ENCODE data around the gene RBM22.

Gene RBM22

DNA sequence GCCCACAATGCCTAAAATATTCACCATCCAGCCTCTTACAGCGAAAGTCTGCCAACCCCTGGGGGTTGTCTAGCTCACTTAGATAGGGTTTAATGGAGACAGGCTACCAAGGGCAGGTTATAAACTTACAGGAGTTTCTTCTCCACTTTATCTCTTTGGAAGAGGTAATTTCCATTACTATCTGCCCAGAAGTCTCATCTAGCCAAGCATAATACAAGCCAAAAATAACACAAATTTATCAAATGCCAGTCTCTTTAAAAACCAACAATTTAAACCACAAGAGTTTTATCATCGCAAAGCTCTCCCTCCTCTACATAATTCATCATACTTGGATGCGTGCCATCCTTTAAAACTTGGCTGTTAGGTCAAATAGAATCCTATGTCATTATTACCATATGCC lies 6.2 kb downstream of the RBM22 start:
- DNase-seq (ENCODE audit: low read depth in 2 of 2), result peak; percentile 46 to 85
- TF ChIP-seq, protein P1, sequence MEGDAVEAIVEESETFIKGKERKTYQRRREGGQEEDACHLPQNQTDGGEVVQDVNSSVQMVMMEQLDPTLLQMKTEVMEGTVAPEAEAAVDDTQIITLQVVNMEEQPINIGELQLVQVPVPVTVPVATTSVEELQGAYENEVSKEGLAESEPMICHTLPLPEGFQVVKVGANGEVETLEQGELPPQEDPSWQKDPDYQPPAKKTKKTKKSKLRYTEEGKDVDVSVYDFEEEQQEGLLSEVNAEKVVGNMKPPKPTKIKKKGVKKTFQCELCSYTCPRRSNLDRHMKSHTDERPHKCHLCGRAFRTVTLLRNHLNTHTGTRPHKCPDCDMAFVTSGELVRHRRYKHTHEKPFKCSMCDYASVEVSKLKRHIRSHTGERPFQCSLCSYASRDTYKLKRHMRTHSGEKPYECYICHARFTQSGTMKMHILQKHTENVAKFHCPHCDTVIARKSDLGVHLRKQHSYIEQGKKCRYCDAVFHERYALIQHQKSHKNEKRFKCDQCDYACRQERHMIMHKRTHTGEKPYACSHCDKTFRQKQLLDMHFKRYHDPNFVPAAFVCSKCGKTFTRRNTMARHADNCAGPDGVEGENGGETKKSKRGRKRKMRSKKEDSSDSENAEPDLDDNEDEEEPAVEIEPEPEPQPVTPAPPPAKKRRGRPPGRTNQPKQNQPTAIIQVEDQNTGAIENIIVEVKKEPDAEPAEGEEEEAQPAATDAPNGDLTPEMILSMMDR (IDR thresholded peaks at IDR 0.05; ENCODE audit: low read depth, low read length), result no peak
- no peak overlapping the region for H3K4me3 ChIP-seq (replicated peaks in 1 of 2; ENCODE audit: low read depth in 2 of 2, low read length in 2 of 2)

DNA sequence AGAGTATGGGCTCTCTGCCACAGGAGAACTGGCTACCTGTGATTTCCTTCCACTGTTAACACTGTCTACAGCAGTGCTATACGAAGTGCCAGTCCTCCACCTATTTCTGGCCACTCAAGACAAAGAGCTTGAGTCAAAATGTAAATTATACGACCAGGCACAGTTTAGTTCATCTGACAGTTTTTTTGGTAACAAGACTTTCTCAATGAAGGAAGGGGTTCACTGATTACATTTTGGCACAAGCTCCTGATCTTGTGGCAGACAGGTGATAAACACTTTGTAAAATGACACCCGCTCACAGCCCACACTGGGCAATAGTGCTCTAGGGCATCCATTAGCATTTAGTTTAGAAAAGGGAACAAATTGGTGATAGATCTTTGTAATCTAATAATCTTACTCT lies 8.6 kb downstream of the RBM22 start:
- TF ChIP-seq, protein P1 (IDR thresholded peaks at IDR 0.05; ENCODE audit: low read depth, low read length), result no peak
- no peak overlapping the region for H3K4me3 ChIP-seq (replicated peaks in 1 of 2; ENCODE audit: low read depth in 2 of 2, low read length in 2 of 2)
- DNase-seq (ENCODE audit: low read depth in 2 of 2), result no peak

DNA sequence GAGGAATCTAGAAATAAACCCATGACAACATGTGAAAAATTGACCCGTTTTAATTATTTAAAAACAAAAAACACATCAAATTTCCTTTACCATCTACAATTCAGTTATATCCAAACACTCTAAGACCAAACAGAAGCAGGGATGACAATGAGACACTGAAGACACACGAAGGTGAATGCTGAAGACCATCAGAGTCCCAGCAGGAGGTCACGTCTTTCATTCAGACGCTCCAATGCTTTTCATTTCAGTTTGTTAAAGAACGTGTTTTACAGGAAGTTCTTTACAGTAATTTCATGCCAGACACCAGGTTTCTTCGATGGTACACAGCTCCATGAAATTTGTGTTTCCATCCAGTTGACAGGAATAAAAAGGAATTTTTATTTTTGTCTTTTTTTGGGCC lies 10.1 kb downstream of the RBM22 start:
- TF ChIP-seq, protein P1 (IDR thresholded peaks at IDR 0.05; ENCODE audit: low read depth, low read length), result no peak
- DNase-seq (ENCODE audit: low read depth in 2 of 2), result no peak
- H3K4me3 ChIP-seq (replicated peaks in 1 of 2; ENCODE audit: low read depth in 2 of 2, low read length in 2 of 2), result no peak overlapping the region

DNA sequence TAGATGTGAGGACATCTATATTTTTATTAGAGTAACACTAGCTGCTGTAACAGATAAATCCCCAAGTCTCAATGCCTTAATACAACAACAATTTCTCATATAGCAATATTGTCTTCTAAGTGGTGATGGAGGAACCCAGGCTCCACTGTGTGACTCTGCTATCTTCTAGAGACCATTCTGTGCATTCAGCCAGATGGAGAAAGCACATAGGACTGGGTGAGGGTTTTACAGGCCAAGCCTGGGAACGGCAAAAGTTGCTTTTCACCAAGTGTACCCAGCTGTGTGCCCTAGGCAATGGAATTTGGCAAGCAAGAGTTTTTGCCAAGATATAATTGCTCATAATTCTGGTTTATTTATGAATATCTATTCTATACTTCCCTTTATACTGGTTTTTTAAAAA lies 11.7 kb downstream of the RBM22 start:
- no peak overlapping the region for H3K4me3 ChIP-seq (replicated peaks in 1 of 2; ENCODE audit: low read depth in 2 of 2, low read length in 2 of 2)
- no peak for DNase-seq (ENCODE audit: low read depth in 2 of 2)
- TF ChIP-seq, protein P1 (IDR thresholded peaks at IDR 0.05; ENCODE audit: low read depth, low read length), result no peak

DNA sequence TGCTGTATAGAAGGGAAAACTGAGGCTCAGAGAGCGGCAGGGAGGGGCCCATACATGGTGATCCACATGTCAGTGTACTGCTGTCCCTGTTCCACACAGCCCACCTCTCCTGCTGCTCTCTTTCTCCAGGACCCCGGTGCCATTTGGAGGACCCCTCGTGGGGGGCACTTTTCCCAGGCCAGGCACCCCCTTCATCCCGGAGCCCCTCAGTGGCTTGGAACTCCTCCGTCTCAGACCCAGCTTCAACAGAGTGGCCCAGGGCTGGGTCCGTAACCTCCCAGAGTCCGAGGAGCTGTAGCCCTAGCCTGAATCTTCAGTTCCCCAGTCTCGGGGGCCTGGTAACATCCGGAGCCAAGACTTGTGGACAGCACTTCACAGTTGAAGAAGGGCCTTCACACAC lies 24.3 kb downstream of the RBM22 start:
- no peak overlapping the region for H3K4me3 ChIP-seq (replicated peaks in 1 of 2; ENCODE audit: low read depth in 2 of 2, low read length in 2 of 2)
- DNase-seq (ENCODE audit: low read depth in 2 of 2), result no peak
- TF ChIP-seq, protein P1 (IDR thresholded peaks at IDR 0.05; ENCODE audit: low read depth, low read length), result no peak

DNA sequence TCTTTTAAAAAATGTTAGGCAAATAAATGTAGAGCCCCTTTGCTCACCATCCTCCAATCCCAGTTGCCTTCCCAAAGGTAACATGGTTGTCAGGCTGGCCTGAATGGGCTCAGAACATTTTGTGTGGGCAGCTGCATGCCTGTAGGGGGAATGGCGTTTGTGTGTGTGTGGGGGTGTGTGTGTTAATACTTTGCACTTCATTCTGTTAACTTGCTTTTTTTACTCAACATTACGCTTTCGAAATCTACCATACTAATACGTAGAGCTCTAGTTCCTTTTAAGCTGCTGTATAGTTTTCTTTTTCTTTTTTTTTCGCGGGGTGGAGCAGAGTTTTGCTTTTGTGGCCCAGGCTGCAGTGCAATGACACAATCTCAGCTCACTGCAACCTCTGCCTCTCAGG lies 25.8 kb downstream of the RBM22 start:
- H3K4me3 ChIP-seq (replicated peaks in 1 of 2; ENCODE audit: low read depth in 2 of 2, low read length in 2 of 2), result no peak overlapping the region
- TF ChIP-seq, protein P1 (IDR thresholded peaks at IDR 0.05; ENCODE audit: low read depth, low read length), result no peak
- DNase-seq (ENCODE audit: low read depth in 2 of 2), result no peak

DNA sequence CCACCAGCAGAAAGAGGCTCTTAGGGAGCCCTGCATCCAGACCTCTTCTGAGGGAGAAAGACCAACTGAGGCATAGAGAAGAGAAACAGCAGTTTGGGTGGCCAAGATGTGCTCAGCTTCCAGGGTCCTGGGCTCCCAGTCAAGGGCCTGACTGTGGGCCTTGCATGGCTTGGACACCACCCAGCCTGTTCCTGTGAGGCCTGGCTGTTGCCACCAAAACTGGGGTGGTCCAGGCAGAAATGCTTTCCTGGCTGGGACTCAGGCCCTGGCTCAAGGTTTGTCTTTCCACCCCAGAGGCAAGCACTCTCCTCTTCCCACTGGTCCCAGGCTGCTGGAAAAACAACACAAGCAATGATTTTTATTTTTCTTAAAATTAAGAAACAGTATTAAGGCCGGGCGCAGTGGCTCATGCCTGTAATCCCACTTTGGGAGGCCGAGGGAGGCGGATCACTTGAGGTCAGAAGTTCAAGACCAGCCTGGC lies 26.5 kb downstream of the RBM22 start:
- DNase-seq (ENCODE audit: low read depth in 2 of 2), result peak in 1 of 2 donors; percentile 20
- TF ChIP-seq, protein P1 (IDR thresholded peaks at IDR 0.05; ENCODE audit: low read depth, low read length), result no peak
- no peak overlapping the region for H3K4me3 ChIP-seq (replicated peaks in 1 of 2; ENCODE audit: low read depth in 2 of 2, low read length in 2 of 2)
